Mesenchymal stem cell (in vitro differentiated cells and primary cell): ENCODE measurements around the gene CDH10.

ENCODE experiments used
- DNase-seq: peaks from one replicate; pipeline ENCODE4 v3.0.0-alpha.2; 2013
- H2AFZ ChIP-seq: one replicate; pipeline ENCODE4 v1.6.1; 2013; ENCODE audit warnings: low read depth, mild to moderate bottlenecking, control low read depth, inconsistent platforms, low read length, moderate library complexity
- H2AK5ac ChIP-seq: 2 replicates; pipeline ENCODE4 v1.6.1; 2013; ENCODE audit warnings: low read length, moderate library complexity, mild to moderate bottlenecking, inconsistent platforms; ENCODE audit not compliant: severe bottlenecking
- H2BK120ac ChIP-seq: one replicate; pipeline ENCODE4 v1.6.1; 2013; ENCODE audit warnings: low read depth, mild to moderate bottlenecking, inconsistent platforms, low read length, moderate library complexity
- H2BK12ac ChIP-seq, 2 experiments: one replicate each; pipeline ENCODE4 v1.6.1; 2013; ENCODE audit warnings: inconsistent platforms in 2 of 2, low read length in 2 of 2, mild to moderate bottlenecking in 2 of 2, moderate library complexity in 2 of 2, control low read depth in 1 of 2
- H2BK15ac ChIP-seq: one replicate; pipeline ENCODE4 v1.6.1; 2013; ENCODE audit warnings: mild to moderate bottlenecking, low read depth, inconsistent platforms; ENCODE audit not compliant: poor library complexity, severe bottlenecking
- H2BK5ac ChIP-seq: 2 replicates; pipeline ENCODE4 v1.6.1; 2013; ENCODE audit warnings: low read depth, mild to moderate bottlenecking, low read length, control low read depth, inconsistent platforms; ENCODE audit not compliant: poor library complexity, severe bottlenecking
- H3K14ac ChIP-seq, 2 experiments: one replicate each; pipeline ENCODE4 v1.6.1; 2013; ENCODE audit warnings: inconsistent platforms in 2 of 2, low read length in 2 of 2, control low read depth in 1 of 2, mild to moderate bottlenecking in 1 of 2, moderate library complexity in 1 of 2
- H3K18ac ChIP-seq, 2 experiments: one replicate each; pipeline ENCODE4 v1.6.1; 2013; ENCODE audit warnings: inconsistent platforms in 2 of 2, low read length in 2 of 2, control low read depth in 1 of 2, low read depth in 1 of 2, mild to moderate bottlenecking in 1 of 2
- H3K23ac ChIP-seq, 2 experiments: one replicate each; pipeline ENCODE4 v1.6.1; 2013; ENCODE audit warnings: inconsistent platforms in 2 of 2, low read length in 2 of 2, mild to moderate bottlenecking in 2 of 2, moderate library complexity in 2 of 2, control low read depth in 1 of 2
- H3K27ac ChIP-seq: 2 replicates; pipeline ENCODE4 v1.5.1; 2013; ENCODE audit warnings: mild to moderate bottlenecking, moderate library complexity, low read length, control low read depth, inconsistent platforms; ENCODE audit not compliant: poor library complexity, severe bottlenecking
- H3K27me3 ChIP-seq, 2 experiments: 2 replicates each; pipeline versions ENCODE4 v1.6.1 to v1.7.0; 2013; ENCODE audit warnings: low read length in 2 of 2, mild to moderate bottlenecking in 2 of 2, moderate library complexity in 2 of 2, control low read depth in 1 of 2, inconsistent platforms in 1 of 2; ENCODE audit not compliant: control insufficient read depth in 1 of 2, insufficient read depth in 1 of 2
- H3K36me3 ChIP-seq, 2 experiments: 2 replicates each; pipeline versions ENCODE4 v1.6.1 to v1.7.0; 2013; ENCODE audit warnings: low read length in 2 of 2, control low read depth in 1 of 2, inconsistent platforms in 1 of 2, low read depth in 1 of 2, mild to moderate bottlenecking in 1 of 2; ENCODE audit not compliant: insufficient read depth in 2 of 2, control insufficient read depth in 1 of 2
- H3K4ac ChIP-seq, 2 experiments: one replicate each; pipeline ENCODE4 v1.6.1; 2013; ENCODE audit warnings: inconsistent platforms in 2 of 2, low read length in 2 of 2, mild to moderate bottlenecking in 2 of 2, moderate library complexity in 2 of 2, control low read depth in 1 of 2, low read depth in 1 of 2
- H3K4me1 ChIP-seq: 2 replicates; pipeline ENCODE4 v1.6.1; 2013; ENCODE audit warnings: low read depth, low read length, control low read depth; ENCODE audit not compliant: control insufficient read depth, insufficient read depth
- H3K4me2 ChIP-seq: 2 replicates; pipeline ENCODE4 v1.6.1; 2013; ENCODE audit warnings: low read length, mild to moderate bottlenecking, inconsistent platforms; ENCODE audit not compliant: poor library complexity, severe bottlenecking
- H3K4me3 ChIP-seq, 2 experiments: 2 replicates each; pipeline versions ENCODE4 v1.5.1 to v1.7.0; 2013; ENCODE audit warnings: low read length in 2 of 2, mild to moderate bottlenecking in 2 of 2, control low read depth in 1 of 2, low read depth in 1 of 2; ENCODE audit not compliant: insufficient read depth in 1 of 2
- H3K79me1 ChIP-seq: replicated peaks from 2 replicates; pipeline ENCODE4 v1.6.1; 2013; ENCODE audit warnings: mild to moderate bottlenecking, control low read depth, low read length, inconsistent platforms; ENCODE audit not compliant: poor library complexity, severe bottlenecking
- H3K9ac ChIP-seq: 2 replicates; pipeline ENCODE4 v1.7.0; 2013; ENCODE audit warnings: mild to moderate bottlenecking, low read length, moderate library complexity
- H3K9me3 ChIP-seq: 2 replicates; pipeline ENCODE4 v1.7.0; 2013; ENCODE audit warnings: mild to moderate bottlenecking, low read length; ENCODE audit not compliant: control insufficient read depth
- H4K8ac ChIP-seq: one replicate; pipeline ENCODE4 v1.6.1; 2013; ENCODE audit warnings: inconsistent platforms, mild to moderate bottlenecking, low read length, moderate library complexity
- H4K91ac ChIP-seq: one replicate; pipeline ENCODE4 v1.6.1; 2013; ENCODE audit warnings: mild to moderate bottlenecking, low read length, inconsistent platforms
- WGBS: methylation state at CpG from one replicate; pipeline ENCODE4 v1.1.7; 2013; ENCODE audit warnings: mixed read lengths; 5-methylcytosine and 5-hydroxymethylcytosine counted together

CDH10 gene

DNA sequence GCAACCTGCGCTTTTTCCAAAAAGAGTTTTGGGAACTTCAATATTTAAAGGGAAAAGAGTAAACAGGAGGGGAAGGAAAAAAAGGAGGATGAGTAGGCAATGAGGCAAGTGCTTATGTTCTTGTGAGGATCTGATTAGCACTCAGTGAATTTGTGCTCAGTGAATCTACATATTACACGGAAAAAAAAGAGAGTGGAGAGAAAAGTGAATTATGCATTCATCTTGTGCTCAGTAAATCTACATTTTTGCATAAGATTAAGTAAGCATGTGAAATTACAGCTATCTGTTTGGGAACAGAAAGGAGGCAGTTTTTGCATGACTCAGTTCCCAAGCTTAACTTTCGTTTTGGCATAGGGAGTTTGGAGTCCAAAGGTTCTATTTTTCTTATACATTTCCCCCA, 170.1 kb downstream of the CDH10 start:
- Histone ChIP-seq H2BK15ac (no peak overlapping the region), H3K4me2 (no peak overlapping the region), H3K9ac (no peak overlapping the region), H2BK120ac (no peak overlapping the region), H4K91ac (no peak overlapping the region), H3K27me3 (no peaks in the 10 kb centered on the region), H3K14ac (no peak overlapping the region), H3K4me1 (no peaks in the 10 kb centered on the region), H3K23ac (no peak overlapping the region), H3K79me1 (no peaks in the 10 kb centered on the region), H3K9me3 (peaks cover 28% of the 10 kb centered on the region), H3K27ac (no peak overlapping the region), H3K4me3 (no peak overlapping the region), H2AFZ (no peak overlapping the region), H2BK12ac (no peak overlapping the region), H2BK5ac (no peak overlapping the region), H2AK5ac (no peak overlapping the region), H3K36me3 (no peaks in the 10 kb centered on the region), H3K4ac (no peak overlapping the region), H3K18ac (no peak overlapping the region), H4K8ac (no peak overlapping the region)
- DNase-seq: no peak
- WGBS: 99% methylated on average over 2 of the region's 3 CpGs

DNA sequence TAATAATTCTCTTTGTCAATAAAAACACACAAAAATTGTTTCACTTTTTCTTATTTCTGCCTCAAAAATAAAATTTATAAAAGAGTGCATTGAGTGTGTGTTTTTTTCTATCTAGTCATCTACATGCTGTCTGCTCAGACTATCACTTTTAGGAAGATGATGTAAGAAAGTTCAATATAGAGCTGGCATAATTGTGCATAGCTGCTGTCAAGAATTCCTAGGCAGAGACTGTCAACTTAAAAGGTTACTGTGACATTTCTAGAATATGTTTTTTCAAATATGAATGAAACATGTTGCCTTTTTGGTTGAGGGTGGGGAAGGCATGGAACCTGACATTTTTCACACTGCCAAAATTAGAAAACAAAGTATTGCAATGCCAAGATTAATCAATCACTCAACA, 172.3 kb downstream of the CDH10 start:
- Histone ChIP-seq H3K36me3 (no peaks in the 10 kb centered on the region), H3K18ac (no peak overlapping the region), H2BK5ac (no peak overlapping the region), H3K9ac (no peak overlapping the region), H3K23ac (no peak overlapping the region), H3K14ac (no peak overlapping the region), H3K27me3 (no peaks in the 10 kb centered on the region), H3K4me3 (no peak overlapping the region), H3K27ac (no peak overlapping the region), H3K4ac (no peak overlapping the region), H3K9me3 (peaks cover 25% of the 10 kb centered on the region), H2AFZ (no peak overlapping the region), H2BK120ac (no peak overlapping the region), H2BK12ac (no peak overlapping the region), H3K4me1 (no peaks in the 10 kb centered on the region), H2BK15ac (no peak overlapping the region), H4K8ac (no peak overlapping the region), H2AK5ac (no peak overlapping the region), H4K91ac (no peak overlapping the region), H3K79me1 (no peaks in the 10 kb centered on the region), H3K4me2 (no peak overlapping the region)
- DNase-seq: no peak

DNA sequence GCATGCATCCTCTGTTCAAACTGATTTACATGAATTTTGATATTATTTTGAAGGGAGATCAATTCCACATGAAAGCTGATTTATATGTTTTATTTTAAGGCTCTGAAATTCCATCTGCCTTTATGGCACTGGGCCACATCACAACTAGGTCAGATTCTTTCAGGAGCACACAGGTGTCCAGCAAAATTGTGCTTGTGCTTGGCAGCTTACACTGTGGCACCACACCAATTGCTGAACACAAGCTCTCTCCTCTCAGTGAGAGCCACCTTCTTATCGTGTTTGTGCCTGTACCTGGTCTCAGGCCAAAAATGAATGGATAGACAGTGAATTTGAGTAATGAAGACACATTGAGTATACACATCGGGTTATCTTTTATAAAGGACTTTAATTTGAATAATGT, 200.4 kb downstream of the CDH10 start:
- Histone ChIP-seq H3K27ac (no peak overlapping the region), H2AFZ (no peak overlapping the region), H3K9ac (no peak overlapping the region), H3K4me1 (no peaks in the 10 kb centered on the region), H3K4ac (no peak overlapping the region), H3K18ac (no peak overlapping the region), H3K36me3 (no peaks in the 10 kb centered on the region), H3K4me2 (no peak overlapping the region), H3K79me1 (no peaks in the 10 kb centered on the region), H4K91ac (no peak overlapping the region), H4K8ac (no peak overlapping the region), H2BK120ac (no peak overlapping the region), H3K4me3 (no peak overlapping the region), H3K9me3 (no peaks in the 10 kb centered on the region), H2BK5ac (no peak overlapping the region), H2AK5ac (no peak overlapping the region), H3K23ac (no peak overlapping the region), H2BK15ac (no peak overlapping the region), H2BK12ac (no peak overlapping the region), H3K14ac (no peak overlapping the region), H3K27me3 (no peaks in the 10 kb centered on the region)
- DNase-seq: no peak
- 79% methylated on average over 2 of the region's 2 CpGs for WGBS

DNA sequence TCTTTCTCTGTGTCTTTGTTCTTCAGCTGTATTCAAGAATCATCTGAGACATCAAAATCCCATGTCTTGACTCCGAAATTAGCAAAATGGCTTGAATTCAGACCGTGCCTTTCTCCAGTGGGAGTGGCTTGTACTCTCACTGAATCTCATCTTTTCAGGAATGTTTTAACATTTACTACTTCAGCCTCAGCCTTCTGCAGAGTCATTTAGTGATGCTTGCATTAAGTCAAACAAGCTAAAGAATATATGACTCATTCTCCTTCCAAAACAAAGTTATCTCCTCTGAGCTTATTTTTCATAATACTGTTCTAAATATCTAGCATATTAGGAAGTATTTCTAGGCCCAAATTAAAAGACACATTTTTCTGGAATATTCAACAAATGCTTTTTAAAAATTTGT, 205.3 kb downstream of the CDH10 start:
- Histone ChIP-seq H2BK5ac (no peak overlapping the region), H4K8ac (no peak overlapping the region), H3K9ac (no peak overlapping the region), H3K4ac (no peak overlapping the region), H4K91ac (no peak overlapping the region), H3K9me3 (no peaks in the 10 kb centered on the region), H3K79me1 (no peaks in the 10 kb centered on the region), H2AK5ac (no peak overlapping the region), H2AFZ (no peak overlapping the region), H2BK15ac (no peak overlapping the region), H3K4me2 (no peak overlapping the region), H3K14ac (no peak overlapping the region), H3K4me3 (no peak overlapping the region), H3K23ac (no peak overlapping the region), H3K27me3 (no peaks in the 10 kb centered on the region), H3K27ac (no peak overlapping the region), H2BK120ac (no peak overlapping the region), H3K36me3 (no peaks in the 10 kb centered on the region), H3K18ac (no peak overlapping the region), H3K4me1 (no peaks in the 10 kb centered on the region), H2BK12ac (no peak overlapping the region)
- peak; percentile 13 for DNase-seq
- 72% methylated on average over 2 of the region's 2 CpGs for WGBS
